ENCODE measurements around the gene MAGI1.

- TF ChIP-seq CTCF (conservative IDR thresholded peaks at IDR 0.05 in 1 of 2, IDR thresholded peaks at IDR 0.05 in 1 of 2; ENCODE audit: low read depth in 1 of 2, low read length in 2 of 2) (no peak), EZH2 (IDR thresholded peaks at IDR 0.05; ENCODE audit: low read length, missing control alignments) (no peak)
These were observed 243.6 kb downstream of the MAGI1 start for GRCh38 chr3:65795166-65795565.
